Activated CD8-positive, alpha-beta T cell treated with anti-CD3 and anti-CD28 coated beads, Interleukin-2, amount 10 ng/mL, durations not matched to agents 7 days and 5 days (primary cell): ENCODE measurements around the gene TLR8. TPM values are rescaled to one million over a fixed set of nuclear protein-coding genes. Genes with fewer than 3 reads are reported as not detected.
A peak's percentile ranks its signal among the peaks of the same experiment; 100 is the strongest.
"Not testable (repeated sequence)": the region's sequence is repeated elsewhere in the genome, so short reads cannot be mapped to it uniquely, and the experiment has no call there.

ENCODE experiments used
- ATAC-seq: fragments of 150-1000 bp; cut with Tn5 transposase; one replicate; pipeline ENCODE4 v1.10.0; 2021; ENCODE audit warnings: moderate library complexity
- CTCF ChIA-PET: fragments of 350-600 bp; sonication (Branson Sonifier 250); formaldehyde crosslinking; loops from one replicate; lab custom pipeline; 2021; ENCODE audit warnings: antibody characterized with exemption; lab: Charles Lee
- POLR2A ChIA-PET: fragments of 350-600 bp; sonication (Branson Sonifier 250); formaldehyde crosslinking; loops from one replicate; lab custom pipeline; 2021; ENCODE audit warnings: antibody characterized with exemption; lab: Charles Lee
- DNase-seq: peaks from one replicate; pipeline ENCODE4 v3.0.0-alpha.2; 2020
- H3K27ac Mint-ChIP-seq: one replicate; pipeline ENCODE4 v1.8.0; 2021; ENCODE audit warnings: mild to moderate bottlenecking, mixed read lengths
- H3K27me3 Mint-ChIP-seq: one replicate; pipeline ENCODE4 v1.8.0; 2021; ENCODE audit warnings: low read depth, mixed read lengths
- H3K36me3 Mint-ChIP-seq: one replicate; pipeline ENCODE4 v1.8.0; 2021; ENCODE audit warnings: low read depth, mixed read lengths
- H3K4me1 Mint-ChIP-seq: one replicate; pipeline ENCODE4 v1.8.0; 2021; ENCODE audit warnings: low read depth, mixed read lengths
- H3K4me3 Mint-ChIP-seq: one replicate; pipeline ENCODE4 v1.8.0; 2021; ENCODE audit warnings: mild to moderate bottlenecking, mixed read lengths
- H3K9me3 Mint-ChIP-seq: one replicate; pipeline ENCODE4 v1.8.0; 2022; ENCODE audit warnings: mixed read lengths; ENCODE audit not compliant: insufficient read depth
- total RNA-seq, 2 experiments: library from RNA; stranded (reverse); gene quantifications; one replicate each; pipeline ENCODE4 v1.2.3, GENCODE V29; 2021

TLR8 gene
- total RNA-seq, 2 experiments from 2014 or later: not detected

DNA sequence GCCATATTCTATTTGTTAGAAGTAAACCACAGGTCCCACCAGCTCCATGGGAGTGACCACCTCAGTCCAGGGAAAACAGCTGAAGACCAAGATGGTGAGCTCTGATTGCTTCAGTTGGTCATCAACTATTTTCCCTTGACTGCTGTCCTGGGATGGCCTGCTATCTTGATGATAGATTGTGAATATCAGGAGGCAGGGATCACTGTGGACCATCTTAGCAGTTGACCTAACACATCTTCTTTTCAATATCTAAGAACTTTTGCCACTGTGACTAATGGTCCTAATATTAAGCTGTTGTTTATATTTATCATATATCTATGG is 16.1 kb downstream of the TLR8 start:
- H3K4me3 Mint-ChIP-seq: no peak overlapping the region
- no peak overlapping the region for H3K27ac Mint-ChIP-seq
- peaks cover 3% of the 10 kb centered on the region for H3K4me1 Mint-ChIP-seq
- ATAC-seq (no peak), DNase-seq (no peak)
- CTCF ChIA-PET: interaction anchor here (2.0 kb wide), 1 partner anchor 566 kb away, joined by 5 read pairs; no protein-coding TSS in a partner anchor
- H3K27me3 Mint-ChIP-seq: no peaks in the 10 kb centered on the region
- POLR2A ChIA-PET: no interaction called here
- H3K9me3 Mint-ChIP-seq: no peaks in the 10 kb centered on the region
- H3K36me3 Mint-ChIP-seq: no peaks in the 10 kb centered on the region

DNA sequence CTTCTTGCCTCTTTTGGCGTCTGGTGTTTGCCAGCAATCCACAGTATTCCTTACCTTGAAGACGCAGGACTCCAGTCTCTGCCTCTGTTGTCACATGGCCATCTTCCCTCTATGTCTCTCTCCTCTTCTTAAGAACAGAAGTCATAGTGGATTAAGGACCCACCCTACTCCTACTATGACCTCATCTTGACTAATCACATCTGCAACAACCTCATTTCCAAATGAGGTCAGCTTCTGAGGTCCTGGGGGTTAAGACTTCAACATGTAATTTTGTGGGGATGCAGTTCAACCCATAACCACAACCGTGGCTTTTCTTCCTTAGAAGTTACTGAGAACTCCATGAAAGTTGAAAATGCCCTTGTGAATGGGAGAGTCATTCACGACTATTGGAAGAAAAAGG is 23.3 kb downstream of the TLR8 start:
- no peaks in the 10 kb centered on the region for H3K27me3 Mint-ChIP-seq
- H3K9me3 Mint-ChIP-seq: no peaks in the 10 kb centered on the region
- no peak for ATAC-seq
- no peaks in the 10 kb centered on the region for H3K4me1 Mint-ChIP-seq
- no peak overlapping the region for H3K4me3 Mint-ChIP-seq
- H3K27ac Mint-ChIP-seq: no peak overlapping the region
- DNase-seq: no peak
- no peaks in the 10 kb centered on the region for H3K36me3 Mint-ChIP-seq
- ChIA-PET POLR2A (no interaction called here), CTCF (interaction anchor here (2.6 kb wide), 1 partner anchor 17 kb away, joined by 11 read pairs; no protein-coding TSS in a partner anchor)

DNA sequence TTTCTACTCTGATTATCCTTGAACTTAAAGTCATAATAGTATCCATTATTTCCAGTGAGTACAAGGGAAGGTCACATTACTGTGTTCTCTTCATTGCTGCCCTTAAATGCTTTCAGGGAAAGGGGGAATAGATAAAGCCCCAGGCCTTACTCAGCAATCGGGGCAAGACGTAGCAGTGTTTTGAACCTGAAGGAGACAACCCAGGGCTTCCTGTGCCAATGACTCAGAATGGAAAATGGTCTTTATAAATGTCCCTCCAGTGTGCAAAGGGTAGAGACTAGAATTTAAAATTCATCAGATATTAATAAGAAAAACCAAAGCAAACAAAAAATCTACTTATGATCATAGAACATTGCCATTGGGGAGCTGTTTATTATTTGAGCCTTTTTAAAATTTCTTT is 23.7 kb downstream of the TLR8 start:
- Mint-ChIP-seq H3K27me3 (no peaks in the 10 kb centered on the region), H3K27ac (no peak overlapping the region), H3K36me3 (no peaks in the 10 kb centered on the region), H3K4me3 (no peak overlapping the region), H3K9me3 (no peaks in the 10 kb centered on the region), H3K4me1 (no peaks in the 10 kb centered on the region)
- no peak for DNase-seq
- CTCF ChIA-PET: interaction anchor here (2.6 kb wide), 1 partner anchor 16 kb away, joined by 11 read pairs; no protein-coding TSS in a partner anchor
- POLR2A ChIA-PET: no interaction called here
- ATAC-seq: no peak

DNA sequence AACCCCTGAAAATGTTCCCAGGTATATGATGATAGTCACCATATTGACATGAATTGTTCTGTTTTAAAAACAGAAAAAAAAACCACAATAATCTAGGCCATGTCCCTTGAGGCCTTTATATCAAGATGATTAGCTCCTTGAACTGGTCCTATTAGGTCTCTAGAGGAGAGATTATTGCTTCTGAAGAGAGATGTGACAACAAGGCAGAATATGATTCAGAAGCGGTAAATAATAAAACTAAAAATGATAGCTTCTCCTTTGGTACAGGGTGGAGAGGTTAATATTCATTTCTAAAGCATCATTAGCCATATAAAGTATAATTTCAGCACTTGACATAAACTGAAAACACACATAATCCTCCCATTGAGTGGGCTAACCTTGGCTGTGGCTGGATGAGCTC is 25.8 kb downstream of the TLR8 start:
- no peak for DNase-seq
- no peak for ATAC-seq
- ChIA-PET POLR2A (no interaction called here), CTCF (interaction anchor here (1.6 kb wide), 1 partner anchor 118 kb away, joined by 3 read pairs; no protein-coding TSS in a partner anchor)
- H3K4me1 Mint-ChIP-seq: no peaks in the 10 kb centered on the region
- H3K27ac Mint-ChIP-seq: no peak overlapping the region
- no peaks in the 10 kb centered on the region for H3K9me3 Mint-ChIP-seq
- H3K4me3 Mint-ChIP-seq: no peak overlapping the region
- no peaks in the 10 kb centered on the region for H3K36me3 Mint-ChIP-seq
- no peaks in the 10 kb centered on the region for H3K27me3 Mint-ChIP-seq

DNA sequence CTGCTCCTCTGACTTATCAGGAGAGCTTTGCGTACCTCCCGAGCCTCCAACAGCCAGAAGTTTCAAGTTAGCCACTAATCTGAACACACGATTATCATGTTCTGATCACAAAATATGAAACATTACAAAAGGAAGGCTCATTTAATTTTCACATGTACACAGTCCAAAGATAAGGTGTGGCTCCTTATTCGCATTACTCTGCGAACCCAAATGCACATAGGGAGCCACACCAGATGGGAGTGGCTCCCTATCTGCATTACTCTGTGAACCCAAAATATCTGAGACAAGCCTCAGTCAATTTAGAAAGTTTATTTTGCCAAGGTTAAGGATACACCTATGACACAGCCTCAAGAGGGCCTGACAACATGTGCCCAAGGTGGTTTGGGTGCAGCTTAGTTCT is 28.4 kb downstream of the TLR8 start:
- ATAC-seq (no peak), DNase-seq (no peak)
- Mint-ChIP-seq H3K4me3 (no peak overlapping the region), H3K27me3 (no peaks in the 10 kb centered on the region), H3K36me3 (no peaks in the 10 kb centered on the region), H3K4me1 (no peaks in the 10 kb centered on the region), H3K27ac (no peak overlapping the region), H3K9me3 (no peaks in the 10 kb centered on the region)
- ChIA-PET POLR2A (no interaction called here), CTCF (no interaction called here)

DNA sequence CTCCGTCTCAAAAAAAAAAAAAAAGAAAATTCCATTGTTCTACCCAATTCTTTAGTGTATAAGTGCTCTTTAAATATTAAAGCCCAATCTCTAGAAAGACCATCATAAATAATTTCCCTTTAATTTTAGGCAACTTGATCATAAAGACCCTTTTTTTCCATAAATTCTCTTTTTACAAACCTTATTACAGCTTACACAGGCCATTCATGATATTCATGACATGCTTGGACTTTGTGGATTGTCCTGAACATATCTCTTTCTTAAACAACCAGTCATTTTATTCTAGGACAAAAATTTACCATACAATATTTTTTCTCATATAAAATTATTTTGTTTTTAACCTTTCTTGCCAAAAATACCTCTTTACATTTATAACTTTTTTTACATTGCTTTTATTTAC is 30.5 kb downstream of the TLR8 start:
- POLR2A ChIA-PET: interaction anchor here (0.6 kb wide), 1 partner anchor 13 kb away, joined by 3 read pairs; no protein-coding TSS in a partner anchor
- Mint-ChIP-seq H3K27me3 (no peaks in the 10 kb centered on the region), H3K27ac (no peak overlapping the region), H3K4me1 (no peaks in the 10 kb centered on the region), H3K4me3 (no peak overlapping the region), H3K9me3 (no peaks in the 10 kb centered on the region), H3K36me3 (no peaks in the 10 kb centered on the region)
- no peak for ATAC-seq
- CTCF ChIA-PET: interaction anchor here (2.4 kb wide), 1 partner anchor 9 kb away, joined by 18 read pairs; no protein-coding TSS in a partner anchor
- no peak for DNase-seq

DNA sequence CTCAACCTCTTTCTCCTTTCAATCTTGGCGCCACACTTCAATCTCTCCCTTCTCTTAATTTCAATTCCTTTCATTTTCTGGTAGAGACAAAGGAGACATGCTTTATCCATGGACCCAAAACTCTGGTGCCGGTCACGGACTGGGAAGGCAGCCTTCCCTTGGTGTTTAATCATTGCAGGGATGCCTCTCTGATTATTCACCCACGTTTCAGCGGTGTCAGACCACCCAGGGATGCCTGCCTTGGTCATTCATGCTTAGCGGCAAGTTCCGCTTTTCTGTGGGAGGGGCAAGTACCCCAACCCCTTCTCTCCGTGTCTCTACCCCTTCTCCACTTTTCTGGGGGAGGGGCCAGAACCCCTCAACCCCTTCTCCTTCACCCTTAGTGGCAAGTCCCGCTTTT is 34.1 kb downstream of the TLR8 start:
- POLR2A ChIA-PET, H3K9me3 Mint-ChIP-seq, H3K36me3 Mint-ChIP-seq, H3K27me3 Mint-ChIP-seq, DNase-seq, CTCF ChIA-PET, H3K4me3 Mint-ChIP-seq, H3K27ac Mint-ChIP-seq, H3K4me1 Mint-ChIP-seq, ATAC-seq: not testable (repeated sequence)

DNA sequence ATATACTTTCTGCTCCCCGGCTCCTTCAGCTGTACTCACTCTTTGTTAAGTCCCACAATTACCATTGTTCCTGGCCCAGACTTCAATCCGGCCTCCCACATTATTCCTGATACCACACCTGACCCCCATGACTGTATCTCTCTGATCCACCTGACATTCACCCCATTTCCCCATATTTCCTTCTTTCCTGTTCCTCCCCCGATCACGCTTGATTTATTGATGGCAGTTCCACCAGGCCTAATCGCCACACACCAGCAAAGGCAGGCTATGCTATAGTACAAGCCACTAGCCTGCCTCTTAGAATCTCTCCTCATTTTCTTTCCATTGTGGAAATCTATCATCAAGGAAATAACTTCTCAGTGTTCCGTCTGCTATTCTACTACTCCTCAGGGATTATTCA is 37.2 kb downstream of the TLR8 start:
- H3K9me3 Mint-ChIP-seq, H3K4me3 Mint-ChIP-seq, POLR2A ChIA-PET, H3K27me3 Mint-ChIP-seq, DNase-seq, ATAC-seq, H3K36me3 Mint-ChIP-seq, H3K27ac Mint-ChIP-seq, CTCF ChIA-PET: not testable (repeated sequence)
- H3K4me1 Mint-ChIP-seq: peaks cover 26% of the 10 kb centered on the region

DNA sequence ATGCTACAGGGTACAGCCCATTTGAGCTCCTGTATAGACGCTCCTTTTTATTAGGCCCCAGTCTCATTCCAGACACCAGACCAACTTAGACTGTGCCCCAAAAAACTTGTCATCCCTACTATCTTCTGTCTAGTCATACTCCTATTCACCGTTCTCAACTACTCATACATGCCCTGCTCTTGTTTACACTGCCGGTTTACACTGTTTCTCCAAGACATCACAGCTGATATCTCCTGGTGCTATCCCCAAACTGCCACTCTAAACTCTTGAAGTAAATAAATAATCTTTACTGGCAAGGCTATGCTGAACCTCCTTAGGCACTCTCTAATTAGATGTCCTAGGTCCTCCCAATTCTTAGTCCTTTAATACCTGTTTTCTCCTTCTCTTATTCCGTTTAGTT is 38.0 kb downstream of the TLR8 start:
- H3K9me3 Mint-ChIP-seq, H3K27me3 Mint-ChIP-seq, H3K27ac Mint-ChIP-seq, H3K4me3 Mint-ChIP-seq, ATAC-seq, H3K36me3 Mint-ChIP-seq, DNase-seq: not testable (repeated sequence)
- POLR2A ChIA-PET: interaction anchor here (17.8 kb wide), 1 partner anchor 30 kb away, joined by 1048 read pairs; the partner anchor contains the start of gene TMSB4X
- peaks cover 34% of the 10 kb centered on the region for H3K4me1 Mint-ChIP-seq
- CTCF ChIA-PET: interaction anchor here (7.1 to 15.9 kb wide), 2 partner anchors 31 to 148 kb away, joined by 173 to 406 read pairs; partner anchors contain the start of gene TMSB4X

DNA sequence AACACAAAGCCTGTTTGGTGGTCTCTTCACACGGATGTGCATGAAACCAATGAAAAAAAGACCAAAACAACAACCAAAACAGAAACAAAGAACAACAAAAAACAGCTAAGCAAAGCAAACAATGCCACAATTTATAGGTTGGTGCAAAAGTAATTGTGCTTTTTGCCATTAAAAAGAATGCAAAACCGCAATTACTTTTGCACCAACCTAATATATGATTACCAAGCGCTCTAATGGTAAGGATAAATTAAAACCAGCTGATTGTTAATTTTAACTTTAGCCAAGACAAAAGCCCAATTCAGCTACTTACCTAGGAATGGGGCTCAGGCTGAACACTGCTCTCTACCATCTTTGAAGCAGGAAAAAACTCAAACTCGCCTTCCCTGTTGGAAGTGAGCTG is 39.1 kb downstream of the TLR8 start:
- ATAC-seq (no peak), DNase-seq (no peak)
- no peak overlapping the region for H3K27ac Mint-ChIP-seq
- no peaks in the 10 kb centered on the region for H3K27me3 Mint-ChIP-seq
- ChIA-PET POLR2A (interaction anchor here (2.5 to 17.8 kb wide), 2 partner anchors 29 to 146 kb away, joined by 16 to 1048 read pairs; partner anchors contain the start of gene TMSB4X), CTCF (interaction anchor here (0.7 to 15.9 kb wide), 17 partner anchors 8 to 546 kb away, joined by 3 to 406 read pairs (median 15); partner anchors contain the start of gene TMSB4X)
- no peaks in the 10 kb centered on the region for H3K36me3 Mint-ChIP-seq
- H3K4me1 Mint-ChIP-seq: peaks cover 45% of the 10 kb centered on the region
- no peaks in the 10 kb centered on the region for H3K9me3 Mint-ChIP-seq
- no peak overlapping the region for H3K4me3 Mint-ChIP-seq

DNA sequence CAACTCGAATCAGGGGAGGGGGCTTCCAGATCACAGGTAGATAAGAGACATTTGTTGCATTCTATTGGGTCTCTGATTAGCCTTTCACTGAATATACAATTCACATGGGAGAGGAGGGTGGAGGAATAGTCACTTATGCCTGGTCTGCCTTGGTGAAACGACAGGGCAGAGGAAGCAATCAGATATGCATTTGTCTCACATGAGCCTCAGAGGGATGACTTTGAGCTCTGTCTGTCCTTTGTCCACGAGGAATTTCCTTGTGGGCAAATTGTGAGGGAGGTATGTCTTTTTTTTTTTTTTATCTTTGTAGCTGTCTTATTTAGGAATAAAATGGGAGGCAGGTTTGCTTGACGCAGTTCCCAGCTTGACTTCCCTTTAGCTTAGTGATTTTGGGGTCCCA is 40.0 kb downstream of the TLR8 start:
- Mint-ChIP-seq H3K9me3 (no peaks in the 10 kb centered on the region), H3K4me3 (peak overlapping the region; percentile 69), H3K4me1 (peaks cover 45% of the 10 kb centered on the region), H3K27ac (no peak overlapping the region), H3K27me3 (no peaks in the 10 kb centered on the region), H3K36me3 (no peaks in the 10 kb centered on the region)
- DNase-seq: no peak
- ChIA-PET CTCF (interaction anchor here (0.6 to 15.9 kb wide), 58 partner anchors 9 to 1083 kb away, joined by 3 to 406 read pairs (median 4); partner anchors contain the start of genes PRPS2 and TMSB4X), POLR2A (interaction anchor here (1.1 to 17.8 kb wide), 5 partner anchors 28 to 542 kb away, joined by 4 to 1048 read pairs (median 16); partner anchors contain the start of gene TMSB4X)
- ATAC-seq: no peak

DNA sequence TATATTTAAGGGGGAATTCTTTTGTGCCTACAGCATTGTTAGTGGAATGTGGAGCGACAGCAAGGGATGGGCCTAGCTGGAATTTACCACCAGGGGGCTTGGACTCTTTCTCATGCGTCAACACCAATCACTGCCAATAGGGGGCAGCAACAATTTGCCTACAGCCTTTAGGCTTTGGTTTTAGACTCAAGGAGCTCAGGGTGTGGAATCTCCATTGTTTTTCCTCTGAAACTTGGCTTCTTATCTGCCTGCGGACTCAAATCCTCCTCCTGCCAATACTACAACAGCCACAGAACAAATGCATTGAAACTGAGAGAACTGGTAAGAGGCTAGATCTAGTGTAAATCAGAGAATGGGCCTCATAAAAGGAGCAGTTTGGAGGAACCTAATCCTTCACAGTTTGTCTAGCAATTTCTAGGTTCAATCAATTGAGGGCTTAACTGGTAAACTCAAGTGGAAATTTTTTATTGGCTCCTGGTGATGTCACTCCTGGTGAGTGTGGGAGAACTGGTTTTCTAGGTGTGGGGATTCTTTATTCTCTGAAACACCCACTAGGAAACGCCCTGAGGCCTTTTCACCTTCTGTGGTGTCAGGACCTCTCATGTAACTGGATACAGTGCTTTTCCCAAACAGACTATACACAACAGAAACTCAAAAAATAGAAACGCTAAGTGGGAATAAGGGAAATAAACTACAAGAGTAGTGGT is 40.6 kb downstream of the TLR8 start:
- CTCF ChIA-PET: interaction anchor here (0.6 to 15.9 kb wide), 62 partner anchors 9 to 1082 kb away, joined by 3 to 406 read pairs (median 4); partner anchors contain the start of genes PRPS2 and TMSB4X
- ATAC-seq: peak; percentile 23

More for the DNA sequence above, 40.6 kb downstream of the TLR8 start:
- POLR2A ChIA-PET: interaction anchor here (0.6 to 17.8 kb wide), 7 partner anchors 27 to 541 kb away, joined by 3 to 1048 read pairs (median 16); partner anchors contain the start of gene TMSB4X
- peak; percentile 81 for DNase-seq
- H3K27me3 Mint-ChIP-seq: no peaks in the 10 kb centered on the region
- H3K27ac Mint-ChIP-seq: peak overlapping the region; percentile 93
- H3K4me1 Mint-ChIP-seq: peaks cover 48% of the 10 kb centered on the region
- H3K9me3 Mint-ChIP-seq: no peaks in the 10 kb centered on the region
- peak overlapping the region; percentile 69 for H3K4me3 Mint-ChIP-seq
- H3K36me3 Mint-ChIP-seq: no peaks in the 10 kb centered on the region
